Stimulated activated CD8-positive, alpha-beta memory T cell treated with anti-CD3 and anti-CD28 coated beads, Interleukin-4, amount 100 ng/mL, for 4 hours (primary cell): ENCODE results near the gene CCDC169.

Experiments
- DNase-seq, 2 donors: peaks; one replicate each; pipeline ENCODE4 v3.0.0-alpha.2; 2020; ENCODE audit warnings: low read depth in 2 of 2, low spot score in 1 of 2

The CCDC169 gene

DNA sequence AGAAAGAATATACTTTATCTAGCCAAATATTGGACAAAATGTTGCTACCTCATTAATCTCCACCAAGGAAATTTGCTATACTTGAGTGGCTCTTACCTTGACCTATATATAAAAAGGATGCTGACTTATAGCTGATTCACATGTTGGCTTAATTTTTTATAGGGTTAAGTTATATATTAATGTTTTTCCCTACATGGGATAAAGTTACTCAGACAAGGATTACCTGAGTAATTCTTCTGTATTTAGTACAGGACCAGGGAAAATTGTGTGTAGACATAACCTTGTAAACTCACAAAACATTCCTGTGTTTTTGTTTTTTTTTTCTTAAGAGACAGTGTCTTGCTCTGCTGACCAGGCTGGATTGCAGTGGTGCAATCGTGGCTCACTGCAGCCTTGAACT, 52.6 kb downstream of the CCDC169 start:
- DNase-seq, result no peak

DNA sequence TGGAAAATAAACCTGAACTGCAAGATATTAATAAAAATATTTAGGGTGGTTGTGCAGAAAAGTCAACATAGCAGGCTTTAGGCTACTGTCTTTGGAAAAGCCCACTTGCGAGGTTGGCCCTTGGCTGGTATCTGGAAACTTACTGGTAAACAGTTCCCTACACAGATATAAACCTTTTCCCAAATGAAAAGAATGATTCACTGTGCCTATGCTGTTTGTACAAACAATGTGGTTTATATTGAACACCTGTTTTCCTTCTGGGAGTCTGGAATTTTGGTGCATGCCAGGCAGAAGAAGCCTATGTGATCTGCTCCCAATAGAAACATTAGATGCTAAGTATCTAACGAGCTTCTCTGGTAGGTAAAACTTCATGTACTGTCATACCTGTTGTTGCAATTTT, 53.5 kb downstream of the CCDC169 start:
- no peak for DNase-seq

DNA sequence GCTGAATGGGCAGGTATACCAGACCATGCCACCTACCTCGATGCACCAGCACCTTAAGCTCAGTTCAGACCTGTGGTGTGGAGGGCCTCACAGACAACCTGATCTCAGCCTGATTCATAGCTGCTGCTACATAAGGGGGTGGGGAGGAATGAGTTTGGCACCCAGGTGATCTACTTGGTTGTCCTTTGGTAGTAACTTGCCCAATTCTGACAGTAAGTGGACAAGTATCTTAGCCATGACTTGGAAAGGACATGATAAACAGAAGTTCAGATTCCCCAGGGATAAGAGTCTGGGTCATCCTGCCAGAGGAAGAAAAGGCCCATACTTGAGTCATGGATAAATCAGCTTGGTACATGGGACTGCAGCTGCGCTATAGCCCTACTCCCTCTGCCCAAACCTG, 54.9 kb downstream of the CCDC169 start:
- DNase-seq, result no peak

DNA sequence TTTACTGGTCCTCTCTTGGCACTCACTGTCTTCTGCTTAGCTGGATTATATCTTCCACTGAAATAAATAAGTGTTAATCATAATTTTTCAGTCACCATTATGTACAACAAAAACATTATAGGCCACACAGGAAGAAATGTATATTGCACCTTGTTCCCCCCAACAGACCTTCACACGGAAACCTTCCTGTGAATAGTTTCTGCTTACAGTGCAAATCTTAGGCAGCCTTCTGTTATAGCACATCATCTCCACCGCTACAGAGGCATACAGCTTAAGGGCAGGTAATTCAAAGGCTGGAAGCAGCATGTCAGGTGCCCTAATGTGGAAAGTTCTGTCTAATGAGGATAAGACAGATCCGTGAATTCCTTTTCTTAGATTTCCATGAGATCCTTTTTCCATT, 66.4 kb downstream of the CCDC169 start:
- no peak for DNase-seq

DNA sequence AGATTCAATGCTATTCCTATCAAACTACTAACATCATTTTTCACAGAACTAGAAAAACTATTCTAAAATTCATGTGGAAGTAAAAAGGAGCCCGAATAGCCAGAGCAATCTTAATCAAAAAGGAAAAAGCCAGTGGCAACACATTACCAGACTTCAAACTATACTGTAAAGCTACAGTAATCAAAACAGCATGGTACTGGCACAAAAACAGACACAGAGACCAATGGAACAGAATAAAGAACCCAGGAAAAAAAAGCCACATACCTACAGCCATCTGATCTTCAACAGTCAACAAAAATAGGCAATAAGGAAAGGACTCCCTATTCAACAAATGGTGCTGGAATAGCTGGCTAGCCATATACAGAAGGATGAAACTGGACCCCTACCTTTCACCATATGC, 72.9 kb downstream of the CCDC169 start:
- DNase-seq, result no peak

DNA sequence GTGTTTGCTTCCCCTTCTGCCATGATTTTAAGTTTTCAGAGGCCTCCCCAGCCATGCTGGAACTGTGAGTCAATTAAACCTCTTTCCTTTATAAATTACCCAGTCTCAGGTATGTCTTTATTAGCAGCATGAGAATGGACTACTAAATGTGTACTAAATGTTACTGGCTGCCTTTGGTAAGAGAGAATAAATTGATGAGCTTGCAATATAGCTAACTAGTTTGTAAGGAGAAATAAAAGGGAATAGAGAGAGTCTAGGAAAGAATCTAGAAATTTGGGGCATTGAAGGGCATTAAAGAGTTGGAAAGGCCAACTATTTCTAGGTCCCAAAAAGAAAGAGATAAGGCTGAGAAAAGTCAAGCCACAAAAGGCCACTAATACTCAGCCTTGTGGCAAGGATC, 77.7 kb downstream of the CCDC169 start:
- no peak for DNase-seq

DNA sequence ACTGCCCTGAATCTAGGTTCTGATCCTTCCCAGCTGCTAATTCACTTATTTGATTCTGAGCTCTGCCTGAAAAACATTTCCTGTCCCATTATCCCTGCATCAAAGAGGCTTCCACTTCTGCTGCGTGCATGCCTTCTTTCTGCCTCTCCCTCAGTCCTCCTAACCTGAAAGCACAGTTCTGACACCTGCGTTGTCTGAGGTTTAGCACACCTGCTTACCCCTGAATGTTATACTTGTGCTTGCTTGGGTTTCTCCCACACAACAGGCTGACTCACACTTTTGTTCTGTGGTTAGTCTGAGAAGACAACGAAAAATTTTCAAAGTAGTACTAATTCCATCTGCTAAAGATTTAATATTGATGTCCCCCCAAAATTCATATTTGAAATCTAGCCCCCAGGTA, 80.2 kb downstream of the CCDC169 start:
- DNase-seq, result no peak

DNA sequence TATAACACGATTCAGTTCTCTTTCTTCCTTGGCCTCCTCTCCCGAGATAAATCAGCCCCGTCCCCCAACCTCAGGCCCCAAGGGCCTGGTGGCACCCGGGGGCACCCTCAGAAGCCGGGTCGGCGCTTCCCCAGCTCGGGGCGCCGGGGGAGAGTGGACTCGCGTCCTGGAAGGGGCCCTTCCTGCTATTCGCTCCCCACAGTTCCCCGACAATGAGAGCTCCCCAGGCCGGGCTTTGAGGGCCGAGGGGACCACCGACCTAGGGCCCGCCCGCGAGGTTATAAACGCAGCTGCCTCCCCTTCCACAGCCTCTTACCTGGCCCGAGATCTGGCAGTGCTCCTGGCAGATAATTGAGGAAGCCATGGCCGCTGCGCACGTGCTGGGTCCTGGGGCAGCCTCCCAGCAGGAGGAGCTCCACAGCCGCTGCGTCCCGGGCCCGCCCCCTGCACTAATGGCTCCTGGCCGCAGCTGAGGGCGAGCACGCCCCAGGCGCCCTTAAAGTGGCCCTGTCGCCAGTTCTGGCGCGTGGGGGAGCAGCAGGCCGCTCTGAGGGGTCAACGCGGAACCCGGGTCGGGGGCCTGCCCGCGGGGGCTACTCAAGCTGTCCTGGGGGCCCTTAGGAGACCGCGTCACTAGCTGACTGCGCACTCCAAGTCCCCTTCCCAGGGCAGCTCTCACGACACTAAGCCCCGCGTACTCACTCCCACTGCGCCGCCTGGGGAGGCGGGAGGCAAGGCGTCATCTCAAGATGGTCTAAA, 83.3 kb downstream of the CCDC169 start, which contains the start of gene SOHLH2:
Gene SOHLH2 (minus strand): TSS at position 394 of the 759 bp plus-strand sequence. CDS start 30 bp downstream, at position 364.
- no peak for DNase-seq

DNA sequence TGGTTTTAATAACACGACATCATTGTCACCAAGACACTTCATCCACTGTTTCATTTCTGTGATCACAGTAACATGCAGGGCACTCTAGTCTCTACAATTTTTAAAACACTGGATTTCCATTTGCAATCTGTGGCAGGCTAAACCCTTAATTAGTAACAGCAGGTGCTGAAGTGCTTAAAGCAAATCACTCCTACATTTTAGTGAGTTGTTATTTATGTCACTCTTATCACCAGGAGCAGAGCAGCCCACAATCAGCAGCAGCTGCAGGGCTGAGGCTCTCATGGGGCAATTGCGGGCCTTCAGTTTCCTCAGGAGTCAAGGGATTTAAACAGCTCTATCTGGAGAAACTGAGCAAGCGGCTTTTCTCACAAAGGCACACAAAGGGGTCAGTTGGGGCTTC, 84.8 kb downstream of the CCDC169 start:
- DNase-seq, result no peak

DNA sequence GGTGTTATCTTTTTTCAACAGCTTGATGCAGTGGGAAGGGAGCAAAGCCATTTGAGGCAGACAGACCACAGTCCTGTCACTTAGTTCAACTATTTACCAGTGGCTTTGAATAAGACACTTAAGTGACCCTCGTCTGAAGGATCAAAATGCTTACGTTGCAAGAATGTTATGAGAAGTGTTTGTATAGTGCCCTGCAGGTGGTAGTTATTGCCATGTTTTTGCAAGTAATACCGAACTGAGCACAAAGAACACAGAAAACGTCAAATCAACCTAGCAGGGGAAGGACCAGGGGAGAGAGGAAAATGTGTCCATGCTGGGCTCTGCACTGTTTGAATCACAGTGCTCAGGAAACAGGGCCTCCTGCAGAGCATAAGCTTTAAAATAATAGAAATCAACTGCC, 86.0 kb downstream of the CCDC169 start:
- DNase-seq, result no peak

DNA sequence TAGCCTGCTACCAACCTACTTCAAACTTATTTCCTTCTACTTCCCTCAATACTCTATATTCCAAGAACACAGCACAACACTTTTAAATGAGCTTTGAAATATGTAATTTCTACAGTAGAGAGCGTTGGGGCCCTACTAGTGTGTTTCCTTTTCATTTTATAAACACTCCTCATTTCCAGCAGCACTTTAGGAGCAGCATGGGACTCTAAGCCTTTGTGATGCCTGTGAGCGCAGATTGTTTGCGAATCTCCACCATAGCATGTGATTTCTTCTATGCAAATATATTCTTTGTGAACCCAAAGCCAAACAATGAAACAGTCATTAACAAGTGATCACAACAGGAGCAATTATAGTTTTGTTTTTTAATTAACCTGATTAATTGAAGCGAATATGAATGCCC, 86.9 kb downstream of the CCDC169 start:
- no peak for DNase-seq

DNA sequence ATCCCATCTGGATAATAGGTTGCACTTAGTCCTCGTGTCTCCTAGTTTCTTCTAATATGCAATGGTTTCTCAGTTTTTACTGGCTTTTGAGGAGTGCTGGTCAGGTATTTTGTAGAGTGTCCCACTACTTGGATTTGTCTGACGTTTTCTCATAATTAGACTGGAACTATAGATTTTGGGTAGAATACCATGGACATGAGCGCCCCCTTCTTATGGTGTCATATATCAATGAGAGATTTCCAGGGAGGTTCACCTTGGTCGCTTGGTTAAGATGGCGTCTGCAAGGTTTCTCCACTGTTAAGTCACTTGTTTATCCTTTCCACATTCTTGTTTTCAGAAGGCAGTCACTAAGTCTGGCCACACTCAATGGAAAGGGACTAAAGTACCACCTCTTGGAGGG, 89.9 kb downstream of the CCDC169 start:
- DNase-seq, result no peak

DNA sequence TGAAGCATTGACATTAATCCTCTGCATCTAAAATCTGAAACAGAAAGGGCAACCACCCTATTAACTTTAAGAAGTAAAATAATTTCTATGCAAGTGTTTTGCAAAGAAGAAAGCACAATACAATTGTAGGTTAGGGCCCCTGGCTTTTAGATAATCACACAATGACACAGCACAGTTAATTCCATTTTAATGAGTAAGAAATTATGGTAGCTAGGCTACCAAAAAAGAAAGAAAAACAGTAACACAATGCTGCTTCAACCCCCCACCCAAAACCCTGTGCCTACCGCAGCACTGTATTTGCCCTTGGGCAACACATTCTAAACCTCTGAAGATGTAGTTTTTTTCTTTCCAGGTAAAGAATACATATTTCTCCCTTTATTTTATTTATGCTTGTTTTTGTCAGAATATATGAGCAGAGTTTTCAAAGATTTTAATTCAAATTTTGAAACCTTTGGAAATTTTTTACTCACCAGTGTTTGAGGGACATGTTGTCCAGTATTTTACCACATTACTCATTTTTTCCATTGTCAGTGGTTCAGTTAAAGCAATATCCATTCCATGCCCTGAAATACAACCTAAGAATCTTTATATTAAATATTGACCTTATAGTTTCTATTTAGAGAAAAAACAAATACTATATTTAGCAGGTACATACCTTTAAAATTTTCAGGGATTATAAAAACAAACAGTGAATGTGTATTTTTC, 104.3 kb downstream of the CCDC169 start:
- no peak for DNase-seq

DNA sequence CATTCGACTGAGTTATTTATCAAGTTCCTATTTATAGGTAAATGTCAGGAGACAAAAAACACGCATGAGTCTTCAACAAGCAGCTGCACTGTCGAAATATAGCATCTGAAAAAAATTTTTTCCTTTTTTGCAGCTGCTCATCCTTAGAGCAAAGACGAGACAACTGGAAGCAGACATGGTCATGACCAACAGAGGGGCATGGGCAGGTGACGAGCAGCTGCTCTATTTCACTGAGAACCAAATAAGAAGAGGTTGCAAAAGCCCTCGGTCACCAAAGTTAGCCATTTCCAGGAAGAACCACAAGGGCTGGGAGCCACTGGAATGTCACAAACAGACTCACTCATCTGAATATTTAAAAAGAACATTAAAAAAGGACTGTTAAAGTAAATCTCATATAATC, 105.4 kb downstream of the CCDC169 start:
- no peak for DNase-seq

DNA sequence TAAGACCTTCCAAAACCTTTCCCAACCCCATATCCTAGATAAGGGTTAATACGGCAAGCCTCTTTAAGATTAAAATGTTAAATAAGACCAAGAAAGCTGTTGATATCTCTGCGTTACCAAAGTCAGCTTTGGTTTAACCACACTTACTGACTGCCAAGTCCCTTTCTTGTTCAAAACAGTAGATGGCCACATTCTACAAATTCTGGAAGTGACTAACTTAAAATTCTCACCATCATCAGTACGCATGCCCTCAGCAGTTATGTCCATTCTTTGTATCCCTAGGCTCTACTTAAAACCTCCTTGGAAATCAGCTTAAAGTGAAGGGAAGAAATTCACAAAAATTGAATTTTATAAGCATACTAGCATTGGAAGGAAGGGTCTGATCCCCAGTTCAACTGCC, 106.8 kb downstream of the CCDC169 start:
- no peak for DNase-seq

DNA sequence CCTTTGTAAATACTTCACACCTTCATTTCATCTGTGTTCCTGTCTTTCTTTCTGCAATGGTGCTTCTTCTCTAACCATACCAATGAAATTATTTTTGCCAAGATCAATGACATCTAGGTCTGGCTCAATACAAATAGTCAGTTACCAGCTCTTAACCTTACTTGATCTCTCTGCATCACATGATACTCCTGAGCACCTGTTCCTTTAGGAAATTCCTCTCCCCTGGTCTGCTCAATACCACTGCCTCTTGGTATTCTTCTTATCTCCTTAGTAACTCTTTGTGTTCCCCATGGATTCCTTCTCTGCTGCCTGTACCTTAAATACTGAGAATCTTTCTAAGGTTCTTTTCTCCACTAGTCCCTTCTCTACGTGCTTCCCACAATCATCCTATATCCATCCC, 109.2 kb downstream of the CCDC169 start:
- DNase-seq, result no peak

DNA sequence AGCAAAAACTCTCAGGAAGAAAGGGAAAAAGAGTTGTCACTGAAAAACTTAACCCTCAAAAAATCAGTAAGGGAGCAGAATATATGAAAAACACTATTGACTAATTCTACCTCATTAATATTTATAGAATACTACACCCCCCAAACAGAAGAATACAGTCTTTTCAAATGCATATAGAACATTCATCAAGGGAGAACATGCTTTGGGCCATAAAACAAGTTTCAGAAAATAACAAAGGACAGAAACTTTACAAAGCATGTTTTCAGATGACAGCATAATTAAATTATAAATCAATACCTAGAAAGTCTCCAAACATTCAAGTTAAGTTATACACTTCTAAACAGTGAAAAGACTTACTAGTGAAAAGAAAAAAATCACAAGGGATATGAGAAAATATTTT, 113.7 kb downstream of the CCDC169 start:
- DNase-seq, result no peak
